GM18520 (cell line): ENCODE measurements around the gene NFATC1.

ENCODE experiments used
- ATAC-seq: cut with Tn5 transposase; IDR thresholded peaks from one replicate; pipeline ENCODE4 v1.9.1; 2021; ENCODE audit not compliant: unreplicated experiment

Gene NFATC1

DNA sequence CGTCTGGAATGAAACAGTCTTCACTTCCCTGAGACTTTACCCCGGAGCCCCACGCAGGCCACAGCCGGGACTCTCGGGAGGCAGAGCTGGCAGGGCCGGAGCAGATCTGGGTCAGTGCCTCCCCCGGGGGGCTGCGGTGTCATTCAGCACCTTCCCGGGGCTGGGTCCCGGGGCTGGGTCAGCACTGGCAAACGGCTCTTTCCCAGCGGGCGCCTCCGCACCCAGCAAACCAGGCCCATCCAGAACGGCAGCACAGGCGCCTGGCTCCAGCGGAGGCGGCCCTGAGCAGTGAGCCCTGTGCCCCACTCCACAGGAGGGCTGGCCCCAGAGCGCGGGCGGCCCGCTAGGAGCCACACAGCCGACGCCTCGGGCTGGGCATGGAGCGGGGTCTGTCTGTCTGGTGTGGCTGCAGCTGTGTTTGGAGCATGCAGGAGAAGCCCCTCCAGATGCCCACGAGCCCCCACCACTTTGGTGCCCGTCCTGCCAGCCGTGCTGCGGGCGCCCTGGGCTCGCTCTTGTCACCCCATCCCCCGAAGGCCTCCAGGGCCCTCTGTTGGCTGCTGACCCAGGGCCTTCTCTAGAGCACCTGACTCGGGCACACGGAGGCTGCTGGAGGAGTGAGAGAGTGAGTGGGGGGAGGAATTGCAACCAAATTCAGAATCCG, 151.8 kb downstream of the NFATC1 start:
- ATAC-seq = no peak

GRCh38 chr18:79548077-79548450, 152.3 kb downstream of the NFATC1 start:
- ATAC-seq = no peak

DNA sequence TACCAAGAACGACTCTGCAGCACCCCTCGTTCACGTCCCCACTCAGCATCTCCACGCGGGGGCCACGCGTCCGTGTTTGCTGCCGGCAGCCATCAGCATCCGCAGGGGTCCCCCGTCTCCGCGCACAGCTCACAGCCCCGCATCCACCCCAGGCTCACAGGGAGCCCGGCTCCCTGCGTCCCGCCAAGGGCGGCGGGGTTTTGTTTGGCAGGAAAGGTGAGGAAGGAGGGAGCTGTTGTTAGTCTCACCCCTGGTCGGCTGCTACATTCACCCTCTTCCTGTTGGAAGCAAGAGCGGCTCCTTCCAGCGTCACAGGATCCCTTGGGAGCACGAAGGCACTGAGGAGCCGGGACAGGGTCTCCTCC, 152.9 kb downstream of the NFATC1 start:
- no peak for ATAC-seq

- ATAC-seq = no peak
Measured at GRCh38 chr18:79548986-79549637, 153.4 kb downstream of the NFATC1 start.

- ATAC-seq = no peak
Measured at GRCh38 chr18:79549638-79550000, 153.9 kb downstream of the NFATC1 start.

DNA sequence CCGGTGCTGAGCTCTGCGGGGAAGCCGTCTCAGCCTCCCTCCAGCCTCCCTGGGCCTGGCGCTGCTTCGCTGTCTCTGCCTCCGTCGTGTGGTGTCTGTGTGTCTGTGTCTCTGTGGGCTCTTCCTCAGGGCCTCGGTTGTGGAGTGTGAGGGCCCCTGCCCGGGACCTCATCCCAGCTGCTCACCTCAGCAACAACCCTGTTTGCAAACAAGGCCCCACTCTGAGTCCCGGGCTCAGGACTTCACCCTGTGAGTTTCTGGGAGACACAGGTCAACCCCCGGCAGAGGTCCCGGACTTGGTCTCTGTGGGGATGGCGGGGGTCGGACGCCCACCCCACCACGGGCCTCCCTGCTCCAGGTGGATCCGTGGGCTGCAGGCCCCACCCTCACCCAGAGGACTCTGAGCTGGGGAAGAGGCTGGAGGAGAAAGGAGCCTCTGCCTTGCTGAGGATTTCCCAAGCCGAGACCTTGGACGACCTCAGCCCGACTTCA, 156.5 kb downstream of the NFATC1 start:
- no peak for ATAC-seq

DNA sequence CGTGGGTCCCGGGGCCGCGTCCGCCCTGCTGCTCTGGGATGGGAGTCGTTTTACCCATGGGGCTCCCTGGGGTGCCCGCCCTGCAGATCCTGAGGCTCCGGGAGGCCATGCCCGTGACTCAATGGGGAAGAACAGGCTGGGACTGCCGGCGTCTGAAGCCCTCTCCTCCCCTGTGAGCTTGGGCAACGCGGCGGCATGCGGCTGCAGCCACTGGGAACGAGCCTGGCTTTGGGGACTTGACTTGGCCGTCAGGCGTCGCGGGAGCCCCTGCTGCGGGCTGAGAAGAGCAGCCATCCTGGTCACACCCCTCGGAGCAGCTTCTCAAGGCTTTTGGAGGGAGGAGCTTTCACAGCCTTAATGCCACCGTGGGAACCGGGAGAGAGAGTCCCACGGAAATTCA, 157.0 kb downstream of the NFATC1 start:
- no peak for ATAC-seq

DNA sequence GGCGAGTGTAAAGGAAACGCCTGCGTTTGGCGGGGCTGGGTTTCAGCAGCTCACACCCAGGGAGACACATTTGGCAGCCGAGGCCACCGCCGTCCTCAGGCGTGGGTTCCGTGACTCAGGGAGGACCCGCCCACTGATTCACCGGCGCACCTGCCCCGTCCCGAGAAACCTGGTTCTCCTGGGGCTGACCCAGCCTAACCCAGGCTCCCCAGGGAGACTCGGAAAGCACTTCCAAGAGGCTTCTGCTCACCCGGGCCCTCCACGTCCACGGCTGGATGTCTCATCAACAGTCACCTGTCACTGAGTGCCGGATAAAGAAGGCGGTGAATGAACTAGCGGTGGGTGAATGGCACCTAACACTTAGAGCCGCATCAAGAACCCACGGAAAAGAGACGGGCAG, 157.4 kb downstream of the NFATC1 start:
- no peak for ATAC-seq

DNA sequence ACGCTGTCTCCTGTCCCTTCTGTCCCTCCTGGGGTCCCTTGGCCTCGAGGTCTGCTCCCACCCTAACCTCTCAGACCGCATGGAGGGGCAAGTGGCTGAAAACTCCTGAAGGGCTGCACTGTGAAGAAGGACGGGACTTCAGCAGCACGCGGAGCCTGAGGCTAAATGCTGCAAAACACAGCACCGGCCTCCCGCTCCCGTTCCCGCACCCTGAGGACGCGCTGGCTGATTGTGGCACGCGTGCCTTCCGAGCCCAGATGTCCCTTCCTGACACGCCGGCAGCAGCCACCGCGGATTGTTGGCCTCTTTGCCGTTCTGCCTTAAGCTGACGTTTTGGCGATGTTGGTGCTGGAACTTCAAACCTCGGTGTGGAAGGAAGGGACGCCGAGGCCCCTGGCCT, 158.0 kb downstream of the NFATC1 start:
- ATAC-seq = no peak

DNA sequence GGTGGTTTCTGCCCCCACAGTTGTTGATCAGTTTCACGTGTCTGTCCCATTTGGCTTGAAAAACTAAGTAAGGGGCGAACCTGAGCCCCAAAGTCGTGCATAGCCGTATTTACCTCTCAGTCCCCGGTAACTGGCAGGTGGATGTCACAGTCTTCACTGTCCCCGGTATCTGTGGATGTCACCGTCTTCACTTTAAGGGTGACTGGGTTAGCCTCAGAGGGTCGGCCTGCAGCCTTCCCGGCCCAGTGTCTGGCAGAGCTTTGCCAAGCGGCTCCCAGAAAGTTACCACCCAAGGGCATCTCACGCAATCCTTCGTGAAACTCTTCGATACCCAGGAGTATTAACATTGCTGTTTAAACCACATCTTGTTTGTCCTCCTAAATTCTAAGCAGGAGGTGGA, 158.6 kb downstream of the NFATC1 start:
- no peak for ATAC-seq

DNA sequence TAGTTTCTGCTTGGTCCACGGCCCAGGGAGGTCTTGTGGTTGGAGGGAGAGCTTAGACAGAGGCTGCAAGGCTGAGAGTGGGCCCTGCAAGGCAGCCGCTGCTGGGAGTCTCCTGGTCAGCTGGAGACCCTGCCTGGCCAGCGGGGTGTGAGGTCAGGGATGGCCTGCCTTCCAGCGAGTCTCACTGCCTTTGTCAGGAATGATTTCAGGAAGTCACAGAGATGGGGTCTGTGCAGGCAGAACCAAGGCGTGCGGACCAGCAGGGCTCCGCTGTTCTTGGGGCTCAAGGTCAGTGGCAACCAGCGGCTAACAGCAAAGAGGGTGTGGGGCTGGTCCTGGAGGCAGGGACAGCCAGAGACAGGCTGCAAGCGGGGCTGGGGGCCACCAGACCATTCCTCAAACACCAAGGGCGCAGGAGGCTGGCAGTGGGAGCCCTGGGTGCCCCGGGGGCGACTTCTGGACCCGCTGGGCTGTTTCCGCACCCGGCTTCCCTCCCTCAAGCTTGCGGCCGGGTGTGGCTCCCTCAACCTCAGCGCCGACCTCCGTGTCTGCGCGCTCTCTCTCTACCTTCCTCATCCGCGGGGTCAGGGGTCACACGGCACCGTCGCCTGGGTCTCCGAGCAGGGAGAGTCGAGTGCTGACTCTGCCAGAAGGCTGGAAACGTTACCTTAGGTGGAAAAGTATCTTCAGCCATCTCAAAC, 159.4 kb downstream of the NFATC1 start:
- ATAC-seq = no peak

DNA sequence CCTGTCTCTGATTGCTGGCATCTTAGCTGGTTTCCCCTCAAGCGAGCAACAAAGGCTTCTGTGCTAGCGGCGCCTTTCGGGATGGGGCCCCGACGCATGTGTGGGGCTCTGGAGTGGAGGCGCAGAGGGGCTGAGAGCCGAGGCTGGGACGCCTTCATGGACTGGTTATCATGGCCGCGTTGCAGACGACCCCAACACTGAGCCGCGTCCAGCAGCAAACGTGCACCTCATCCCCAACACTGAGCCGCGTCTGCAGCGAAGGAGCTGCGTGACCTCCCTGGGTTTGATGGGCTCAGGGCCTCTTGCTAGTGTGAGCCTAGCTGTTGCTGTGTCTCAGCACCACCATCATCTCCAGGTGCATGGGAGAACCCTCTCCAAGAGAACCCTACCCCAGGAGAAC, 160.2 kb downstream of the NFATC1 start:
- ATAC-seq = no peak

DNA sequence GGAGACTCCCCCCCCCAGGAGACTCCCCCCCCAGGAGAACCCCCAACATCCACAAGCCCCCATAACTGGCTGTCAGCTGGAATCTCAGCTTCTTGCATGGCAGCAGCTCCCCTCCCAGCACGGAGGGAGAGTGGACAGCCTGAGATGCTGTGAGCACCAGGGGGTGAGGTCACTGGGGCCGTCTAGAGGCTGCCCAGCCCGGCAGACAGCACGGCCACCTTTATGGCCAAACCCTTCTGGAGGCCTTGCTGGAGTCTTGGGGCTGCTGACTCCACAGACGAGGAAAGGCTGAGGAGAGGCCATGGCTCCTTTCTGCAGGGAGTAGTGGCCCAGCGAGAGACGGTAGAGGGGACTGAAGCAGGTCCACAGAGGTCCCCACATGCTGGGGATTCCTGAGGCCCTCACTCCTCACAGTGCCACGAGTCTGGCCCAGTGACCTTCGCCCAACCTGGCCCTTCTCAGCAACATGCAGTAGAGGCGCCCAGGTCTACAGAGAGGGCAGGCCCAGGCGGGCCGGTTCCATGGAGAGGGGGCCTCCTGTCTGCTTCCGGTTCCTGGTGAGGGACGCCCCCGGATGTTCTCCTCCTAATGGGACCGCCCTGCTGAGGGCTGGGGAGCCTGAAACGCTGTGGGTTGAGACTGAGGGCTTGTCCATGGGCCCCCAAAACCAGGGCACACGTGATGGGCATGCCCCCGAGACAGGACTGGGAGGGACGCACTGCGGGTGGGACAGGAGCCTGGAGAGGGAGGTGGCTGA, 161.3 kb downstream of the NFATC1 start:
- no peak for ATAC-seq

DNA sequence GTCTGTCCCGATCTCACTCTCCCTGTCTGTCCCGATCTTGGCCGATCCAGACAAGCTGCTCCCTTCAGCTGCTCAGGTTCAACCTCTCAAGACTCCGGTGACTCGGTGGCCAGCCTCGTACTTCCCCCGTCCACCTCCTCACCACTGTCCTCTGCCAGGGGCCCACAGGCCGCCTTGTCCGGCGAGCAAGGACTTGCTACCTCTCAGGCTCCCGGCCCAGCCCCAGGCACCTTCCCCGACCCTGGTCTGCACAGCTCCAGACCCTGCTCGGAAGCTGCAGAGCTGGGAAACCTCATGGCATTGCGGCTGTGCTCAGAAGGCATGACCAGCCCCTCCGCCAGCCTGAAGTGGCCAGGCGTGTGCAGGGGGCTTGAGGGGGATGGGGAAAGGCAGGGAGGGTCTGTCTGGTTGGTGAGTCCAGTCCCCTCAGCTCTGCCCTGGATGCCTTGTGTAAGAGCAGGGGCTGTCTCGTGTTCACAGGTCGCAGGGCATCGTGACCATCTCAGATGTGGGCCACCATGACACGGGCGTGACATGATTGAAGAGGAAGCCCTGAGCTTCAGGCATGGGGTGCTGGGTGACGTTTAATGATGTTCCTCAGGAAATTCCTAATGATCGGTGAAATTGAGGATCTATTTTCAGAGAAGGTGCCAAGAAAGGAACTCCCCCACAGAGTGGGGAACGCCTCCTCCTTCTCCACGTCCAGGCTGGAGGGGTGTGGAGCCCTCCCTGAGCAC, 162.6 kb downstream of the NFATC1 start:
- ATAC-seq = no peak

DNA sequence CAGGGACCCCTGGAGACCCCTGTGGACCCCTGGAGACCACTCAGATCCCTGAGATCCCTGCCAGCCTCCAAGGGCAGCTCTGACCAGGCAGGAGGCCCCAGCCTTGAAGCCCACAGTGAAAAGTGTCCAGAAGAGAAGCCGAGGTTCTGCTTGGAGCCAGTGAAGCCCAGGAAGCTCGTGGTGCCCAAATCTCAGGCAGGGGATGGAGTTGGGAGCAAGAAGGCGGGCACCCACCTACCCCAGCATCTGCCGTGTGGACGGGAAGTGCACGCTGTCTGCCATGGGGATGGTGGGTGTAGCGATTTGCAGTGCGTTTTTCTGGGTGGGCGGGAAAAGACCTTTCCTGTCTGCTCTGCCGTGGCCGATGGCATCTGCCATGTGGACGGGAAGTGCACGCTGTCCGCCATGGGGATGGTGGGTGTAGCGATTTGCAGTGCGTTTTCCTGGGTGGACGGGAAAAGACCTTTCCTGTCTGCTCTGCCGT, 163.2 kb downstream of the NFATC1 start:
- ATAC-seq = no peak

GRCh38 chr18:79559436-79559835, 163.7 kb downstream of the NFATC1 start:
- ATAC-seq = no peak

GRCh38 chr18:79560042-79560860, 164.5 kb downstream of the NFATC1 start:
- no peak for ATAC-seq

DNA sequence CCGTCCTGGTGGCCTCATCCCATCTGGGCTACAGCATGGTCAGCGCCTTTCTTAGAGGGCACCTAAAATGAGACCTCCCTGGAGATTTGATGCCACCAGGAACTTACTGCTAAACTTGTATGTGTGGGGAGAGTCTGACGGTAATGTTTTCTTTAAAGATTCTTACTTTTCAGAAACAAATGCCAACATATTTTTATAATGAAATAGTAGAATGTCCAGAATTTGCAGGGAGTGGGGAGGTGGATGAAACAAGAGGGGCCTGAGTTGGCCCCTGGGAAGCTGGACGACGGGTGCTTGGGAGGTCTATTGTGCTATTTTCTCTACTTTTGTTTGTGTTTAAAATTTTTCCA, 165.1 kb downstream of the NFATC1 start:
- no peak for ATAC-seq

- ATAC-seq = no peak
Measured at GRCh38 chr18:79563949-79564348, 168.2 kb downstream of the NFATC1 start.

- ATAC-seq = no peak
Measured at GRCh38 chr18:79564441-79564840, 168.7 kb downstream of the NFATC1 start.
